NCI-H1930 (cell line): ENCODE measurements around the gene TRPC5OS.

Experiments
- DNase-seq, 2 experiments: peaks; one replicate each; lab custom pipeline; 2025; lab: John Stamatoyannopoulos, UW

Gene TRPC5OS

GRCh38 chrX:111896148-111896547, 20.2 kb downstream of the TRPC5OS start:
- DNase-seq, result no peak

- no peak for DNase-seq
Measured at GRCh38 chrX:111914398-111915090, 38.6 kb downstream of the TRPC5OS start.

GRCh38 chrX:111917591-111917990, 41.6 kb downstream of the TRPC5OS start:
- no peak for DNase-seq

GRCh38 chrX:111928456-111928855, 52.5 kb downstream of the TRPC5OS start:
- DNase-seq, result no peak
